GM10266 (cell line): ENCODE measurements around the gene YWHAE.
"Not testable (repeated sequence)": the region's sequence is repeated elsewhere in the genome, so short reads cannot be mapped to it uniquely, and the experiment has no call there.

Source experiments
- DNase-seq: peaks from one replicate; pipeline ENCODE4 v3.0.0; 2012; ENCODE audit errors: extremely low spot score
- TF ChIP-seq, protein P1 (sequence below): IDR thresholded peaks from 2 replicates; pipeline ENCODE4 v1.5.1; 2012; ENCODE audit warnings: mild to moderate bottlenecking, low read depth; ENCODE audit not compliant: control insufficient read depth, insufficient read depth; ENCODE audit errors: missing control alignments

The YWHAE gene

GRCh38 chr17:1312261-1312870 is 87.7 kb downstream of the YWHAE start:
- TF ChIP-seq, protein P1, sequence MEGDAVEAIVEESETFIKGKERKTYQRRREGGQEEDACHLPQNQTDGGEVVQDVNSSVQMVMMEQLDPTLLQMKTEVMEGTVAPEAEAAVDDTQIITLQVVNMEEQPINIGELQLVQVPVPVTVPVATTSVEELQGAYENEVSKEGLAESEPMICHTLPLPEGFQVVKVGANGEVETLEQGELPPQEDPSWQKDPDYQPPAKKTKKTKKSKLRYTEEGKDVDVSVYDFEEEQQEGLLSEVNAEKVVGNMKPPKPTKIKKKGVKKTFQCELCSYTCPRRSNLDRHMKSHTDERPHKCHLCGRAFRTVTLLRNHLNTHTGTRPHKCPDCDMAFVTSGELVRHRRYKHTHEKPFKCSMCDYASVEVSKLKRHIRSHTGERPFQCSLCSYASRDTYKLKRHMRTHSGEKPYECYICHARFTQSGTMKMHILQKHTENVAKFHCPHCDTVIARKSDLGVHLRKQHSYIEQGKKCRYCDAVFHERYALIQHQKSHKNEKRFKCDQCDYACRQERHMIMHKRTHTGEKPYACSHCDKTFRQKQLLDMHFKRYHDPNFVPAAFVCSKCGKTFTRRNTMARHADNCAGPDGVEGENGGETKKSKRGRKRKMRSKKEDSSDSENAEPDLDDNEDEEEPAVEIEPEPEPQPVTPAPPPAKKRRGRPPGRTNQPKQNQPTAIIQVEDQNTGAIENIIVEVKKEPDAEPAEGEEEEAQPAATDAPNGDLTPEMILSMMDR = no peak
- no peak for DNase-seq

- DNase-seq = not testable (repeated sequence)
These were observed 92.2 kb downstream of the YWHAE start for GRCh38 chr17:1307829-1308228.

GRCh38 chr17:1304962-1305563 is 95.0 kb downstream of the YWHAE start:
- DNase-seq = no peak
- TF ChIP-seq, protein P1 = no peak

GRCh38 chr17:1304522-1304921 is 95.5 kb downstream of the YWHAE start:
- TF ChIP-seq, protein P1 = no peak
- no peak for DNase-seq

GRCh38 chr17:1302761-1303160 is 97.3 kb downstream of the YWHAE start:
- TF ChIP-seq, protein P1 = no peak
- DNase-seq = no peak

DNA sequence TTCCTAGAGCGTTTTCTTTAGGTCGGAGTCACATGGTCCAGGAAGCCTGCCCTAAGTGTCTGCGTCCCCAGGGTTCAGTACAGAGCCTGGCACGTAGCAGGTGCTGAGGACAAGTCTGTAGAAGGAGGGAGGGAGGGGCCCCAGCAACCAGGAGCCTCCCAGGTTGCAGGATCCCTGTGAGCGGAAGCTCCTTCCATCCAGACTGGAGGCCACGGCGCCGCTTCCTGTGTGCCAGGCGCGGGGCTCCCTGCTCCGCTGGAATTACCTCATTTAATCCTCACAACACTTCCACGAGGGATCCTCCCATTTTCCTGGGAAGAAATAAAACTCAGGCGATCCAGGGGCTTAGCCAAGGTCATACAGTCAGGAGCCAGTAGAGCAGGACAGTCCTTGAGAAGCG is 98.5 kb downstream of the YWHAE start:
- TF ChIP-seq, protein P1 = no peak
- no peak for DNase-seq

DNA sequence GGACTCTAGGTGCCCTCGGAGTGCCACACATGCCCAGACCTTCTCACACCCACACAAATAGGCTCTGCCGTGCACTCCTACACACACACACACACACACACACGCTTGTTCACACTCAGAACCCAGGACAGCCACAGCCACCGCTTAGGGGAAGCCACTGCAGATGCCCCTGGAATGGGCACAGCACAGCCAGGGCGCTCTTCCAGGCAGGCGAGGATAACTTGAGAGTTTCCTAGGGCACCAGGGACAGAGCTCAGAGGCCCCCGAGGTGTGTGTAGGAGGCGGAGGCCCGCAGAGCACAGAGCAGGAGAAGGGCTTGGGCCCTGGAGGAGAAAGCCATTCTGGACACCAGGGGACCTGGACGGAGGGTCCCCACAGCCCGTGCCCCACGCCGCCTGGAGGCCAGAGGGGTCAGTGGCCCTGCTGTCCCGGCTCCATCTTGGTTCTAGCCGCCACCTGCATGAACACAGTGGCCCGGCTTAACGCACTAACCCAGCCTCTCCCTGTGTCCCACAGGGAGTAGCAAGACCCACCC is 99.6 kb downstream of the YWHAE start:
- DNase-seq = no peak
- TF ChIP-seq, protein P1 = no peak
